Measurements from ENCODE around the gene PTPRT.

GRCh38 chr20:42744756-42745465 lies 444.8 kb downstream of the PTPRT start:
- TF ChIP-seq, protein P1, sequence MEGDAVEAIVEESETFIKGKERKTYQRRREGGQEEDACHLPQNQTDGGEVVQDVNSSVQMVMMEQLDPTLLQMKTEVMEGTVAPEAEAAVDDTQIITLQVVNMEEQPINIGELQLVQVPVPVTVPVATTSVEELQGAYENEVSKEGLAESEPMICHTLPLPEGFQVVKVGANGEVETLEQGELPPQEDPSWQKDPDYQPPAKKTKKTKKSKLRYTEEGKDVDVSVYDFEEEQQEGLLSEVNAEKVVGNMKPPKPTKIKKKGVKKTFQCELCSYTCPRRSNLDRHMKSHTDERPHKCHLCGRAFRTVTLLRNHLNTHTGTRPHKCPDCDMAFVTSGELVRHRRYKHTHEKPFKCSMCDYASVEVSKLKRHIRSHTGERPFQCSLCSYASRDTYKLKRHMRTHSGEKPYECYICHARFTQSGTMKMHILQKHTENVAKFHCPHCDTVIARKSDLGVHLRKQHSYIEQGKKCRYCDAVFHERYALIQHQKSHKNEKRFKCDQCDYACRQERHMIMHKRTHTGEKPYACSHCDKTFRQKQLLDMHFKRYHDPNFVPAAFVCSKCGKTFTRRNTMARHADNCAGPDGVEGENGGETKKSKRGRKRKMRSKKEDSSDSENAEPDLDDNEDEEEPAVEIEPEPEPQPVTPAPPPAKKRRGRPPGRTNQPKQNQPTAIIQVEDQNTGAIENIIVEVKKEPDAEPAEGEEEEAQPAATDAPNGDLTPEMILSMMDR (IDR thresholded peaks at IDR 0.05 in 2 of 3, conservative IDR thresholded peaks at IDR 0.05 in 1 of 3; ENCODE audit: control insufficient read depth in 2 of 3, extremely low read depth in 1 of 3, insufficient read depth in 1 of 3, low read depth in 3 of 3, low read length in 3 of 3): no peak
- no peak for TF ChIP-seq MYC (IDR thresholded peaks at IDR 0.05; ENCODE audit: insufficient read depth, insufficient read length, insufficient replicate concordance, low read length, severe bottlenecking)
- no peak for TF ChIP-seq CHD2 (IDR thresholded peaks at IDR 0.05; ENCODE audit: borderline replicate concordance, low read depth, low read length)
- no peak for TF ChIP-seq JUND (IDR thresholded peaks at IDR 0.05; ENCODE audit: low read depth, low read length)
- TF ChIP-seq ZNF217 (IDR thresholded peaks at IDR 0.05): no peak
- TF ChIP-seq POLR2AphosphoS5 (IDR thresholded peaks at IDR 0.05; ENCODE audit: low read length): no peak
- TF ChIP-seq, protein P2, sequence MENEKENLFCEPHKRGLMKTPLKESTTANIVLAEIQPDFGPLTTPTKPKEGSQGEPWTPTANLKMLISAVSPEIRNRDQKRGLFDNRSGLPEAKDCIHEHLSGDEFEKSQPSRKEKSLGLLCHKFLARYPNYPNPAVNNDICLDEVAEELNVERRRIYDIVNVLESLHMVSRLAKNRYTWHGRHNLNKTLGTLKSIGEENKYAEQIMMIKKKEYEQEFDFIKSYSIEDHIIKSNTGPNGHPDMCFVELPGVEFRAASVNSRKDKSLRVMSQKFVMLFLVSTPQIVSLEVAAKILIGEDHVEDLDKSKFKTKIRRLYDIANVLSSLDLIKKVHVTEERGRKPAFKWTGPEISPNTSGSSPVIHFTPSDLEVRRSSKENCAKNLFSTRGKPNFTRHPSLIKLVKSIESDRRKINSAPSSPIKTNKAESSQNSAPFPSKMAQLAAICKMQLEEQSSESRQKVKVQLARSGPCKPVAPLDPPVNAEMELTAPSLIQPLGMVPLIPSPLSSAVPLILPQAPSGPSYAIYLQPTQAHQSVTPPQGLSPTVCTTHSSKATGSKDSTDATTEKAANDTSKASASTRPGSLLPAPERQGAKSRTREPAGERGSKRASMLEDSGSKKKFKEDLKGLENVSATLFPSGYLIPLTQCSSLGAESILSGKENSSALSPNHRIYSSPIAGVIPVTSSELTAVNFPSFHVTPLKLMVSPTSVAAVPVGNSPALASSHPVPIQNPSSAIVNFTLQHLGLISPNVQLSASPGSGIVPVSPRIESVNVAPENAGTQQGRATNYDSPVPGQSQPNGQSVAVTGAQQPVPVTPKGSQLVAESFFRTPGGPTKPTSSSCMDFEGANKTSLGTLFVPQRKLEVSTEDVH (IDR thresholded peaks at IDR 0.05; ENCODE audit: low read depth, partially characterized antibody): no peak
